A549 (cell line): ENCODE results near the gene FIZ1. TPM values are rescaled to one million over a fixed set of nuclear protein-coding genes. Genes with fewer than 3 reads are reported as not detected.
"Not testable (repeated sequence)": the region's sequence is repeated elsewhere in the genome, so short reads cannot be mapped to it uniquely, and the experiment has no call there.

Experiments used
- ATAC-seq, 2 experiments: fragments of 200-7000 bp in 1 of 2; fragments of >200 bp in 1 of 2; cut with Nextera tagmentation in 1 of 2; cut with Tn5 transposase in 1 of 2; 3 replicates each; pipeline versions ENCODE4 v1.8.0 to v1.9.1; 2018 to 2020; ENCODE audit warnings: mild to moderate bottlenecking in 1 of 2, moderate library complexity in 1 of 2
- CTCF ChIA-PET: fragments of 300-600 bp; sonication (Branson Sonifier 250); formaldehyde crosslinking; extraction: SDS; loops from one replicate; lab custom pipeline; 2021; ENCODE audit warnings: antibody characterized with exemption, inconsistent platforms; lab: Yijun Ruan, JAX
- POLR2A ChIA-PET: fragments of 350-600 bp; formaldehyde crosslinking; extraction: SDS; loops from one replicate; lab custom pipeline; 2021; ENCODE audit warnings: antibody characterized with exemption, inconsistent platforms; lab: Yijun Ruan, JAX
- DNase-seq, 2 experiments: peaks; one replicate each; pipeline versions ENCODE4 v3.0.0 to v3.0.0-alpha.2; 2011 to 2016; ENCODE audit warnings: low read depth in 1 of 2, low spot score in 1 of 2
- FAIRE-seq: peaks from 2 replicates; lab custom pipeline; 2011; peaks lifted over from hg19 to GRCh38; lab: Jason Lieb, UNC
- H3K27ac ChIP-seq, 2 experiments: fragments of >200 bp; sonication (Bioruptor Twin); formaldehyde crosslinking; 3 replicates each; pipeline ENCODE4 v1.5.1; 2016 to 2017
- H3K4me1 ChIP-seq: fragments of >200 bp; sonication (Bioruptor Twin); formaldehyde crosslinking; 3 replicates; pipeline ENCODE4 v1.6.1; 2016
- H3K4me2 ChIP-seq: fragments of >200 bp; sonication (Bioruptor Twin); formaldehyde crosslinking; 3 replicates; pipeline ENCODE4 v1.6.1; 2016
- H3K4me3 ChIP-seq: fragments of >200 bp; sonication (Bioruptor Twin); formaldehyde crosslinking; 3 replicates; pipeline ENCODE4 v1.5.1; 2016
- H3K9me3 ChIP-seq: fragments of >200 bp; sonication (Bioruptor Twin); formaldehyde crosslinking; 3 replicates; pipeline ENCODE4 v1.6.1; 2016
- EHF ChIP-seq: fragments of 250-450 bp; sonication (Bioruptor Pico); IDR thresholded peaks from 2 replicates; pipeline ENCODE4 v1.5.0; 2020; ENCODE audit warnings: mild to moderate bottlenecking
- ELK1 ChIP-seq: fragments of 150-350 bp; IDR thresholded peaks from 2 replicates; pipeline ENCODE4 v1.6.1; 2014; ENCODE audit warnings: low read depth, mild to moderate bottlenecking, low read length
- EP300 ChIP-seq, 2 experiments: fragments of >200 bp; sonication (Bioruptor Twin); formaldehyde crosslinking; IDR thresholded peaks; 2 replicates in 1 of 2; 3 replicates in 1 of 2; pipeline ENCODE4 v1.6.1; 2016 to 2017
- FOSB ChIP-seq: fragments of 250-450 bp; sonication (Bioruptor Pico); IDR thresholded peaks from 2 replicates; pipeline ENCODE4 v1.5.0; 2020; ENCODE audit warnings: mild to moderate bottlenecking, moderate library complexity
- GATA3 ChIP-seq: IDR thresholded peaks from 2 replicates; pipeline ENCODE4 v1.6.1; 2012; ENCODE audit warnings: borderline replicate concordance
- PBX3 ChIP-seq: IDR thresholded peaks from 2 replicates; pipeline ENCODE4 v1.6.1; 2012
- RCOR1 ChIP-seq: fragments of 150-350 bp; IDR thresholded peaks from 2 replicates; pipeline ENCODE4 v1.6.1; 2014; ENCODE audit warnings: antibody characterized with exemption, low read length, low read depth
- TFCP2L1 ChIP-seq: fragments of 250-450 bp; sonication (Bioruptor Pico); IDR thresholded peaks from 2 replicates; pipeline ENCODE4 v1.5.0; 2021; ENCODE audit warnings: mild to moderate bottlenecking
- WGBS: methylation state at CpG from one replicate; pipeline ENCODE4 v1.1.6; 2017; ENCODE audit errors: missing lambda C conversion rate; 5-methylcytosine and 5-hydroxymethylcytosine counted together
- polyA plus RNA-seq, 4 experiments: library from polyadenylated mRNA; depleted of rRNA in 3 of 4; stranded (reverse); fragments of >200 nt; fragmentation: RNase III in 1 of 4; extraction: RNeasy Plus Mini Kit Qiagen cat#74134 plus additional on column Dnase treatment in 1 of 4; gene quantifications; 2 replicates in 3 of 4; 3 replicates in 1 of 4; pipeline ENCODE4 v1.2.3, GENCODE V29; 2011 to 2017

FIZ1 gene
- polyA plus RNA-seq, 2 of the 4 experiments (the other 2 are of a cell fraction), result 10.3 to 16.9 TPM

GRCh38 chr19:55578761-55579747 lies 20.3 kb downstream of the FIZ1 start:
- DNase-seq (no peak), FAIRE-seq (no peak), ATAC-seq (no peak)
- POLR2A ChIA-PET, result no interaction called here
- no peaks in the 10 kb centered on the region for H3K9me3 ChIP-seq
- H3K27ac ChIP-seq, result peak overlapping the region; percentile 99 to 100
- peak overlapping the region; percentile 85 for H3K4me2 ChIP-seq
- WGBS, result 95% methylated on average over 85 of the region's 90 CpGs
- peaks cover 23% of the 10 kb centered on the region for H3K4me1 ChIP-seq
- CTCF ChIA-PET, result interaction anchor here (1.0 to 1.3 kb wide), 3 partner anchors 9 to 111 kb away, joined by 3 to 5 read pairs (median 4); partner anchors contain the start of gene ZNF865
- peak overlapping the region; percentile 96 for H3K4me3 ChIP-seq
- TF ChIP-seq EP300 (IDR thresholded peaks at IDR 0.05) (no peak), GATA3 (no peak), FOSB (CRISPR knock-in tag) (no peak), EHF (CRISPR knock-in tag) (no peak), ELK1 (no peak)

- H3K27ac ChIP-seq, result no peak overlapping the region
- H3K9me3 ChIP-seq, result no peaks in the 10 kb centered on the region
- peaks cover 23% of the 10 kb centered on the region for H3K4me1 ChIP-seq
- WGBS, result 96% methylated on average over 72 of the region's 83 CpGs
- ChIA-PET POLR2A (no interaction called here), CTCF (interaction anchor here (1.0 to 1.3 kb wide), 4 partner anchors 8 to 111 kb away, joined by 3 to 5 read pairs (median 4); partner anchors contain the start of gene ZNF865)
- no peak for DNase-seq
- H3K4me2 ChIP-seq, result no peak overlapping the region
- no peak overlapping the region for H3K4me3 ChIP-seq
- no peak for ATAC-seq
- no peak for TF ChIP-seq PBX3
- FAIRE-seq, result no peak
These were observed 21.1 kb downstream of the FIZ1 start for GRCh38 chr19:55578031-55578760.

- CTCF ChIA-PET, result interaction anchor here (0.9 to 1.4 kb wide), 3 partner anchors 27 to 72 kb away, joined by 3 to 4 read pairs (median 3); no protein-coding TSS in a partner anchor
These were observed 22.6 kb downstream of the FIZ1 start for GRCh38 chr19:55576746-55577145.

GRCh38 chr19:55573929-55574328 lies 25.4 kb downstream of the FIZ1 start:
- H3K4me3 ChIP-seq, H3K9me3 ChIP-seq, FAIRE-seq, DNase-seq, H3K4me2 ChIP-seq, H3K27ac ChIP-seq, H3K4me1 ChIP-seq, ATAC-seq, POLR2A ChIA-PET: not testable (repeated sequence)
- CTCF ChIA-PET, result interaction anchor here (0.8 to 5.1 kb wide), 12 partner anchors 14 to 106 kb away, joined by 4 to 31 read pairs (median 5); partner anchors contain the start of gene ZNF865
- 86% methylated on average over 6 of the region's 6 CpGs for WGBS

More at GRCh38 chr19:55576746-55577145, 22.6 kb downstream of the FIZ1 start:
- FAIRE-seq (no peak), DNase-seq (no peak), ATAC-seq (no peak)
- H3K4me1 ChIP-seq, result peaks cover 13% of the 10 kb centered on the region
- POLR2A ChIA-PET, result interaction anchor here (1.3 kb wide), 1 partner anchor 22 kb away, joined by 3 read pairs; the partner anchor contains the start of gene FIZ1
- no peaks in the 10 kb centered on the region for H3K9me3 ChIP-seq
- no peak overlapping the region for H3K4me3 ChIP-seq
- TF ChIP-seq RCOR1 (no peak), FOSB (CRISPR knock-in tag) (no peak), TFCP2L1 (CRISPR knock-in tag) (no peak)
- H3K27ac ChIP-seq, result no peak overlapping the region
- WGBS, result 89% methylated on average over 5 of the region's 5 CpGs
- H3K4me2 ChIP-seq, result no peak overlapping the region

- ATAC-seq, result not testable (repeated sequence)
These were observed 29.8 kb downstream of the FIZ1 start for GRCh38 chr19:55569477-55569876.

More at GRCh38 chr19:55569477-55569876, 29.8 kb downstream of the FIZ1 start:
- not testable (repeated sequence) for H3K9me3 ChIP-seq, H3K4me1 ChIP-seq, DNase-seq, H3K4me2 ChIP-seq, H3K4me3 ChIP-seq, FAIRE-seq, H3K27ac ChIP-seq
- ChIA-PET CTCF (interaction anchor here (1.0 to 1.9 kb wide), 3 partner anchors 9 to 102 kb away, joined by 3 to 5 read pairs (median 4); no protein-coding TSS in a partner anchor), POLR2A (interaction anchor here (1.2 kb wide), 1 partner anchor 11 kb away, joined by 5 read pairs; the partner anchor contains the start of gene ZNF579)
- WGBS, result 83% methylated on average over 5 of the region's 5 CpGs
